ENCODE data around the gene PIP4P1.

GRCh38 chr14:20486684-20487395 lies 25.6 kb upstream of the PIP4P1 start:
- TF ChIP-seq CTCF (IDR thresholded peaks at IDR 0.05; ENCODE audit: control extremely low read depth in 1 of 3, insufficient read depth in 1 of 3, low read depth in 1 of 3, low read length in 3 of 3) (no peak), BRCA1 (IDR thresholded peaks at IDR 0.05; ENCODE audit: low read depth, low read length) (no peak), RAD21 (IDR thresholded peaks at IDR 0.05 in 1 of 2, conservative IDR thresholded peaks at IDR 0.05 in 1 of 2; ENCODE audit: low read depth in 2 of 2, low read length in 2 of 2) (no peak), RBBP5 (IDR thresholded peaks at IDR 0.05; ENCODE audit: borderline replicate concordance, low read depth, low read length) (no peak), SUZ12 (IDR thresholded peaks at IDR 0.05; ENCODE audit: low read length) (no peak), POLR2A (IDR thresholded peaks at IDR 0.05; ENCODE audit: control extremely low read depth in 1 of 2, low read depth in 2 of 2, low read length in 2 of 2) (no peak), CHD2 (IDR thresholded peaks at IDR 0.05; ENCODE audit: low read length) (no peak), GTF2F1 (IDR thresholded peaks at IDR 0.05; ENCODE audit: borderline replicate concordance, low read depth, low read length) (no peak), TCF12 (IDR thresholded peaks at IDR 0.05; ENCODE audit: low read depth, low read length) (no peak), USF2 (IDR thresholded peaks at IDR 0.05; ENCODE audit: low read length) (no peak), EZH2 (IDR thresholded peaks at IDR 0.05; ENCODE audit: low read depth, low read length, severe bottlenecking) (no peak), NANOG (IDR thresholded peaks at IDR 0.05; ENCODE audit: insufficient read depth, low read depth, low read length, poor library complexity, severe bottlenecking) (no peak)
